HepG2 (cell line): ENCODE results near the gene HSF2BP. TPM values are rescaled to one million over a fixed set of nuclear protein-coding genes. Genes with fewer than 3 reads are reported as not detected.

Experiments
- AKAP8 ChIP-seq: sonication (generic); formaldehyde crosslinking; IDR thresholded peaks from 2 replicates; pipeline ENCODE4 v1.5.1; 2020; ENCODE audit warnings: mild to moderate bottlenecking, missing genetic modification reagents
- ATF6 ChIP-seq: sonication (generic); formaldehyde crosslinking; conservative IDR thresholded peaks from 2 replicates; pipeline ENCODE4 v1.4.0; 2020; ENCODE audit warnings: missing genetic modification reagents
- CBFB ChIP-seq: sonication (generic); formaldehyde crosslinking; IDR thresholded peaks from 2 replicates; pipeline ENCODE4 v1.4.0; 2020; ENCODE audit warnings: missing genetic modification reagents
- CBX2 ChIP-seq, 2 experiments: fragments of 200-600 bp in 1 of 2; sonication (generic); formaldehyde crosslinking in 1 of 2; IDR thresholded peaks; 2 replicates each; pipeline versions ENCODE4 v1.7.0 to v1.8.1; 2018 to 2022; ENCODE audit warnings: low read depth in 2 of 2, low read length in 1 of 2, mild to moderate bottlenecking in 1 of 2, missing genetic modification reagents in 1 of 2
- CREB1 ChIP-seq, 2 experiments: fragments of 450-650 bp in 1 of 2; IDR thresholded peaks; 2 replicates each; pipeline ENCODE4 v1.6.1; 2016 to 2017; ENCODE audit warnings: control low read depth in 1 of 2, mild to moderate bottlenecking in 1 of 2, missing compliant biosample characterization in 1 of 2, missing genetic modification characterization in 1 of 2
- ELF4 ChIP-seq: sonication (generic); formaldehyde crosslinking; IDR thresholded peaks from 2 replicates; pipeline ENCODE4 v1.5.0; 2020; ENCODE audit warnings: missing genetic modification reagents, mild to moderate bottlenecking, moderate library complexity, borderline replicate concordance
- MYC ChIP-seq: sonication (generic); formaldehyde crosslinking; IDR thresholded peaks from 2 replicates; pipeline ENCODE4 v1.9.0; 2021; ENCODE audit warnings: missing genetic modification reagents, borderline replicate concordance
- SATB2 ChIP-seq: sonication (generic); formaldehyde crosslinking; IDR thresholded peaks from 2 replicates; pipeline ENCODE4 v1.5.0; 2020; ENCODE audit warnings: missing genetic modification reagents
- SIX4 ChIP-seq: sonication (generic); formaldehyde crosslinking; IDR thresholded peaks from 2 replicates; pipeline ENCODE4 v1.4.0; 2020; ENCODE audit warnings: missing genetic modification reagents
- SPEN ChIP-seq: sonication (generic); formaldehyde crosslinking; IDR thresholded peaks from 2 replicates; pipeline ENCODE4 v1.5.1; 2020; ENCODE audit warnings: low read depth, mild to moderate bottlenecking, missing genetic modification reagents
- SSRP1 ChIP-seq: IDR thresholded peaks from 2 replicates; pipeline ENCODE4 v1.6.1; 2016; ENCODE audit warnings: control low read depth
- TRIM24 ChIP-seq: sonication (generic); formaldehyde crosslinking; IDR thresholded peaks from 2 replicates; pipeline ENCODE4 v1.8.0; 2022; ENCODE audit warnings: mild to moderate bottlenecking, missing genetic modification reagents
- XRCC5 ChIP-seq: fragments of 200-400 bp; formaldehyde crosslinking; optimal IDR thresholded peaks from 2 replicates; pipeline ENCODE3; 2017; ENCODE audit warnings: mild to moderate bottlenecking, low read length
- ZBTB44 ChIP-seq: sonication (generic); formaldehyde crosslinking; IDR thresholded peaks from 2 replicates; pipeline ENCODE4 v1.4.0; 2020; ENCODE audit warnings: missing genetic modification reagents
- ZFP36L1 ChIP-seq: sonication (generic); formaldehyde crosslinking; IDR thresholded peaks from 2 replicates; pipeline ENCODE4 v1.8.0; 2022; ENCODE audit warnings: mild to moderate bottlenecking, missing genetic modification reagents, moderate library complexity
- ZNF138 ChIP-seq: sonication (generic); formaldehyde crosslinking; IDR thresholded peaks from 2 replicates; pipeline ENCODE4 v1.5.0; 2020; ENCODE audit warnings: mild to moderate bottlenecking, low read depth, missing genetic modification reagents
- ZNF292 ChIP-seq: sonication (generic); formaldehyde crosslinking; IDR thresholded peaks from 2 replicates; pipeline ENCODE4 v1.8.1; 2022; ENCODE audit warnings: mild to moderate bottlenecking, low read depth, missing genetic modification reagents, borderline replicate concordance
- ZNF44 ChIP-seq: sonication (generic); formaldehyde crosslinking; IDR thresholded peaks from 2 replicates; pipeline ENCODE4 v1.5.1; 2020; ENCODE audit warnings: mild to moderate bottlenecking, missing genetic modification reagents
- ZNF720 ChIP-seq: sonication (generic); formaldehyde crosslinking; IDR thresholded peaks from 2 replicates; pipeline ENCODE4 v1.4.0; 2020; ENCODE audit warnings: missing genetic modification reagents
- ZSCAN30 ChIP-seq: sonication (generic); formaldehyde crosslinking; IDR thresholded peaks from 2 replicates; pipeline ENCODE4 v1.5.0; 2020; ENCODE audit warnings: mild to moderate bottlenecking, missing genetic modification reagents
- polyA plus RNA-seq, 8 experiments: library from polyadenylated mRNA; depleted of rRNA in 3 of 8; stranded (reverse) in 7 of 8; unstranded in 1 of 8; fragments of >200 nt; fragmentation: Illumina TruSeq in 4 of 8; extraction: Trizol in 4 of 8; gene quantifications; 2 replicates each; pipeline versions ENCODE4 v1.2.1 to v1.2.3, GENCODE V29; 2011 to 2016; ENCODE audit warnings: low read depth in 4 of 8, missing spikeins in 1 of 8, mixed read lengths in 1 of 8; ENCODE audit not compliant: insufficient read depth in 1 of 8
- total RNA-seq, 5 experiments: library from RNA; depleted of rRNA; stranded (reverse); fragments of >200 nt; fragmentation: Illumina TruSeq; extraction: Trizol; gene quantifications; 2 replicates each; pipeline ENCODE4 v1.2.3, GENCODE V29; 2016; ENCODE audit warnings: low read depth in 1 of 5
- TF ChIP-seq, protein P1 (sequence below), 2 experiments: sonication (generic) in 1 of 2; formaldehyde crosslinking in 1 of 2; IDR thresholded peaks; 2 replicates each; pipeline versions ENCODE4 v1.4.0 to v1.6.1; 2018 to 2020; ENCODE audit warnings: missing genetic modification reagents in 2 of 2, borderline replicate concordance in 1 of 2, low read depth in 1 of 2, mild to moderate bottlenecking in 1 of 2, missing biosample characterization in 1 of 2
- TF ChIP-seq, protein P2 (sequence below): sonication (generic); formaldehyde crosslinking; IDR thresholded peaks from 2 replicates; pipeline ENCODE4 v1.4.0; 2020; ENCODE audit warnings: missing genetic modification reagents

The HSF2BP gene
- total and polyA plus RNA-seq, 2 of the 13 experiments (the other 11 are each of a cell fraction or from before 2014, with no cell fraction given): 0.67 to 2.2 TPM

DNA sequence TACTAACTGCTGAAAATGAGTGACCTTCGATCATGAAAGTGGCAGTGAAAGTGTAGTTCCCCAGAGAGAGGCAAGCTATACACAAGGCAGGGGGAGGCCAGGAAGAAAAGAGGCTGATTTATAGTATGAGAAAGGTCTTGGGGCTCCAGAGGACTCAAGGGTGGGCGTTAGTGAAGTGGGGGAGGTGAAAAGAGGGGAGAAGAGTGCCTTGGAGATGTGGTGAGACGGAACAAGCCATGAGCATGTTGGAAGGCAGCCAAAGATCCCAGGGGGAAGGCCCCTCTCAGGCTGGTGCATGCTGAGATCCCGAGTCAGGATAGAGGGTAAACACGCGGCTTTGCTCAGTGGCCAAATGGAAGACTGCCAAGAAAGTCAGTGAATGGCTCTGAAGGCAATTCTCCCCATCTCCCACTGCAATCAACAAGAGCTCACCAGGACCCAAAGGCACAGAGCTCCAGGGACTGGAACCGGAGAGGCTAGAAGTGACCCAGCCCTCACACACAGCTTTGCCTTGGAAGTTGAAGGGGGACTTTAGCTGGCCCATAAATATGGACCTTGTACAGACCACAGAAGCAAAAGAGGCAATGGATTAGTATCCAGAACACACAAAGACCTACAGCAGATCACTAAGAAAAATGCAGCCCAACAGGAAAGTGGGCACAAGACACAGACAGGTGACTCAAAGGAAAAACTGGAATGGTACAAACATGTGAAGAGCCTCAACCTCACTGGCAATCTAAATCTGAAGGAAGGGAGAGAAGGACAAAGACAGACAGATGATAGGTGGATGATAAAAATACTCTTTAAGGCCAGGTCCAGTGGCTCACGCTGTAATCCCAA, 49.6 kb downstream of the HSF2BP start (continued):
- TF ChIP-seq, protein P1, sequence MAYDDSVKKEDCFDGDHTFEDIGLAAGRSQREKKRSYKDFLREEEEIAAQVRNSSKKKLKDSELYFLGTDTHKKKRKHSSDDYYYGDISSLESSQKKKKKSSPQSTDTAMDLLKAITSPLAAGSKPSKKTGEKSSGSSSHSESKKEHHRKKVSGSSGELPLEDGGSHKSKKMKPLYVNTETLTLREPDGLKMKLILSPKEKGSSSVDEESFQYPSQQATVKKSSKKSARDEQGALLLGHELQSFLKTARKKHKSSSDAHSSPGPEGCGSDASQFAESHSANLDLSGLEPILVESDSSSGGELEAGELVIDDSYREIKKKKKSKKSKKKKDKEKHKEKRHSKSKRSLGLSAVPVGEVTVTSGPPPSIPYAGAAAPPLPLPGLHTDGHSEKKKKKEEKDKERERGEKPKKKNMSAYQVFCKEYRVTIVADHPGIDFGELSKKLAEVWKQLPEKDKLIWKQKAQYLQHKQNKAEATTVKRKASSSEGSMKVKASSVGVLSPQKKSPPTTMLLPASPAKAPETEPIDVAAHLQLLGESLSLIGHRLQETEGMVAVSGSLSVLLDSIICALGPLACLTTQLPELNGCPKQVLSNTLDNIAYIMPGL (CRISPR knock-in tag; IDR thresholded peaks at IDR 0.05; ENCODE audit: borderline replicate concordance in 1 of 2, low read depth in 1 of 2): 0 out of 4 replicates have a peak, but pooled peaks of 1 of the 2 experiments have one; percentile 46
- no peak for TF ChIP-seq ZBTB44 (CRISPR knock-in tag)
- TF ChIP-seq, protein P2, sequence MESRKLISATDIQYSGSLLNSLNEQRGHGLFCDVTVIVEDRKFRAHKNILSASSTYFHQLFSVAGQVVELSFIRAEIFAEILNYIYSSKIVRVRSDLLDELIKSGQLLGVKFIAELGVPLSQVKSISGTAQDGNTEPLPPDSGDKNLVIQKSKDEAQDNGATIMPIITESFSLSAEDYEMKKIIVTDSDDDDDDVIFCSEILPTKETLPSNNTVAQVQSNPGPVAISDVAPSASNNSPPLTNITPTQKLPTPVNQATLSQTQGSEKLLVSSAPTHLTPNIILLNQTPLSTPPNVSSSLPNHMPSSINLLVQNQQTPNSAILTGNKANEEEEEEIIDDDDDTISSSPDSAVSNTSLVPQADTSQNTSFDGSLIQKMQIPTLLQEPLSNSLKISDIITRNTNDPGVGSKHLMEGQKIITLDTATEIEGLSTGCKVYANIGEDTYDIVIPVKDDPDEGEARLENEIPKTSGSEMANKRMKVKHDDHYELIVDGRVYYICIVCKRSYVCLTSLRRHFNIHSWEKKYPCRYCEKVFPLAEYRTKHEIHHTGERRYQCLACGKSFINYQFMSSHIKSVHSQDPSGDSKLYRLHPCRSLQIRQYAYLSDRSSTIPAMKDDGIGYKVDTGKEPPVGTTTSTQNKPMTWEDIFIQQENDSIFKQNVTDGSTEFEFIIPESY (CRISPR knock-in tag): no peak
- no peak for TF ChIP-seq SIX4 (CRISPR knock-in tag)
- no peak for TF ChIP-seq ZFP36L1 (CRISPR knock-in tag)
- no peak for TF ChIP-seq CBFB (CRISPR knock-in tag)
- no peak for TF ChIP-seq SATB2 (CRISPR knock-in tag)
- TF ChIP-seq CBX2 (IDR thresholded peaks at IDR 0.05; ENCODE audit: low read depth, low read length): no peak
- TF ChIP-seq CBX2 (CRISPR knock-in tag; IDR thresholded peaks at IDR 0.05; ENCODE audit: low read depth): no peak
- TF ChIP-seq XRCC5: peak; percentile 68
- TF ChIP-seq ELF4 (CRISPR knock-in tag): no peak
- no peak for TF ChIP-seq CREB1 (IDR thresholded peaks at IDR 0.05)
- no peak for TF ChIP-seq CREB1 (CRISPR knock-in tag; IDR thresholded peaks at IDR 0.05)
- peak; percentile 77 for TF ChIP-seq MYC (CRISPR knock-in tag)
- no peak for TF ChIP-seq ZSCAN30
- TF ChIP-seq TRIM24 (CRISPR knock-in tag): no peak
- no peak for TF ChIP-seq AKAP8
- TF ChIP-seq ZNF44 (CRISPR knock-in tag): no peak
- no peak for TF ChIP-seq ATF6 (CRISPR knock-in tag)
- TF ChIP-seq SPEN: peak; percentile 34; the same call in 1 of the 2 replicates
- TF ChIP-seq ZNF138 (CRISPR knock-in tag): no peak
- no peak for TF ChIP-seq ZNF720 (CRISPR knock-in tag)
- no peak for TF ChIP-seq SSRP1 (CRISPR knock-in tag)
- TF ChIP-seq ZNF292 (CRISPR knock-in tag): peak; percentile 96
